ENCODE data around the gene TTC32.
"Not testable (repeated sequence)": the region's sequence is repeated elsewhere in the genome, so short reads cannot be mapped to it uniquely, and the experiment has no call there.

The TTC32 gene

DNA sequence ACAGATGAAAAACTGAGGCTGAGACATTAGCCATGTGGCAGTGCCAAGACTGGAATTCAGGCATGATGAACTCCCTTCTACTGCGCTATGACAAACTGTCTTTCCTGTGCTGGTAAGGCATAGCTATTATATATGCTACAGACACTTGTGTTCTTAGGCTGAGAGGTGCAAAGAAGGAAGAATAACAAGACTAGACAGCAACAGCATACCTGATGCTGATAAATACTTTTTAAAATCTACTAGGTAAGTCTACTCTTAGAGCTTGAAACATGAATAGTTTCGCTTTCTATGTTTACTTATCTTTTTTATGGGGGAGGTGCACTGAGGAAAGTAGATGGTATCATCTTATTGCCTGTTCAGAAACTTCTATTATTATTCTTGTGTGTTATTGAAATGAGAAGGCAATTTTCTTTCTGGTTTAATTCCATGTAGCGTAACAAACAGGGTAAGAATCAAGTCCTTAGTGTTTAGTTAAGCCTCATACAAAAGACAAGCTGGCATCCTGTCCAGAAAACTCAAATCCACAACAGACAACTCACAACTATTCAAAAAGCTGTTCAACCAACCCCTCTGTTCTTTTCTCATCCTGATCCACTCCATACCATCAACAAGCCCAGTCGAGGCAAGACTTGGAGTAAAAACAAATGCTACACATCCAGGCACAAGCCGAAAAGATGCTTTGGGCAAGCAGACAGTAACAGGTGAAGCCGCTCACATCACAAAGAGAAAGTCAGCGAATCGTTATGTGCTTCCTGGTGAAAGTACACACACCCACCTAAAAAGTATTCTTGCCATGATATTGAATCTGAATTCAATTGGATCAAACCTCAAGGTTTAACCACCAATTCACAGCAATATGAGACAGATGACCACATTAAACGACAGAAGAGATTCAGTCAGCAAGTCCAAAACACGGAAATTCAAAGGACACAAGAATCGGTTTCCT is 1.5 kb downstream of the TTC32 start:
- DNase-seq (ENCODE audit: low read depth, low spot score) = no peak

DNA sequence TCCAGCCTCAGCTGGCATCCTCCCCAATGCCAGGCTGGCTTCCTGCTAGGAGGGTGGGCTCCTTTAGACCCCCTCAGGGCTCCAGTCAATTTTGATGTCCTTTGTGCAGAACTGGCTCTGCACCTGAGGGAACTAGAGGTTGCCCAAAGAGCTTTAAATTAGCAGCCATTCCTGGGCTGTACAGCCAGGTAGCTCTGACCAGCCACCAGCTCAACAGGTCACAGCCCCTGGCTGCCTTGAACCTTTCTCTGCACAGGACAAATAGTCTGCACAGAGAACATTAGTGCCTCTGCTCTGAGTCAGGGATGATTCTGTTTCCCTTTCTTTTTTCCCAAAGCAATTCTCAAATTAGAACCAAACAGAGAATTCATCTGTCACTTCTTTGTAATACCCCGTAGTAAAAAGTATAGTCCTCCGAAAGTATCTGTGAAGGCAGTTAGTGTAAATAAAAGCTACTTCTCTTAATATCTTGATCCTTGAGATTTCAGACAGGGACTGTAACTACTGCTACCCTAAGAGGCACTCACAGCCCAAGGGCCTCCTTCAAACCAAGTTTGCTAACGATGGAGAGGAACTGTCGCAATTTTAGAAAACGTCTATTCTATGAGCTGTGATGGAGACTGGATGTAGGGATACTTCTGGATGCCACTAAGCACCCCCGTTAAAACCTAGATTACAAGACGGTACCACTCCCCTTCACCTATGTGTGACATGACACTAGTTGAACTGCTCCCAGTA is 3.0 kb downstream of the TTC32 start:
- no peak for DNase-seq (ENCODE audit: low read depth, low spot score)

DNA sequence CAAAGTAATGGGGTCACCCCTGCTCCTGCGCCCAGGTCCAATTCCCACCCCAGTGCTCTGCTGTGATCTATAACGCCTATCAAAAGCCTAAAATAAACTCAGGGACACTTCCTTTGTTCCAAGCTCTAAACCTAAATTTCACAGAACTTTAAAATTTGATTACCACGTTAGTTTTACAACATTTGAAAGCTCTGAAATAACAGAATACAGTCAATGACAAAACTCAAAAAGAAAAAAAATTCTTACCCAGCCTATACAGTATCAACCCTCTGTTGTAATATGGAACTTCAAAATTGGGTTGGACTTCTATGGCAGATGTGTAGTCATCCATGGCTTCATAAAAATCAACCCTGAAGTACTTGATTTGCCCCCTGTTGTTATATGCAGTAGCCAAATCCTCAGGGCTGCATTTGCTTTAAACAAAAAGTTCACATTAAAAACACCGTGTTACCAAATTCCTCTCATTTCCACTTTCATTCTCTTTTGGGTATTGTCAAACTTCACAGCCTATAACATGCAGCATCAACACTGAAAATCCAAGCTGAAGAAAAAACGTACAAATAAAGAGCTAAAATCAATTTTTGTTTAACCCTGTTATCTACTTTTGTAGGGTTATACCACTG is 4.0 kb downstream of the TTC32 start:
- no peak for DNase-seq (ENCODE audit: low read depth, low spot score)

DNA sequence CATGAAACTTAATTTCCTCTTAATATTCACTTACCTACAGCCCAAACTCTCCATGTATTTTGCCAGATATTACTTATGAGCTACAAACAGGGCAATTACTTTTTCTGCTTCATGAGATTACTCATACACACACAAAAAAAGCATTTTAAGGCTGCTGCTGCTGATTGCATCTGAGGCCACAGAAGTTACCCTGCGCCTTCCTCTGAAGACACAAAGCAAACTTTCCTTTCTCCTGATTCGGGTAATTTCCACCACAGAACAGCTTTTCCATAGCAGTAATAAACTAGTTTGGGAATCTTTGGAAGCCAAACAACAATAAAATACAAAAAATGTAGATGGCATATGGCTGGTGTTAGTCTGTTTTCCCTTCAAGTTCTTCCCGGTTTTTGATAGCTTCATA is 6.2 kb downstream of the TTC32 start:
- no peak for DNase-seq (ENCODE audit: low read depth, low spot score)

DNA sequence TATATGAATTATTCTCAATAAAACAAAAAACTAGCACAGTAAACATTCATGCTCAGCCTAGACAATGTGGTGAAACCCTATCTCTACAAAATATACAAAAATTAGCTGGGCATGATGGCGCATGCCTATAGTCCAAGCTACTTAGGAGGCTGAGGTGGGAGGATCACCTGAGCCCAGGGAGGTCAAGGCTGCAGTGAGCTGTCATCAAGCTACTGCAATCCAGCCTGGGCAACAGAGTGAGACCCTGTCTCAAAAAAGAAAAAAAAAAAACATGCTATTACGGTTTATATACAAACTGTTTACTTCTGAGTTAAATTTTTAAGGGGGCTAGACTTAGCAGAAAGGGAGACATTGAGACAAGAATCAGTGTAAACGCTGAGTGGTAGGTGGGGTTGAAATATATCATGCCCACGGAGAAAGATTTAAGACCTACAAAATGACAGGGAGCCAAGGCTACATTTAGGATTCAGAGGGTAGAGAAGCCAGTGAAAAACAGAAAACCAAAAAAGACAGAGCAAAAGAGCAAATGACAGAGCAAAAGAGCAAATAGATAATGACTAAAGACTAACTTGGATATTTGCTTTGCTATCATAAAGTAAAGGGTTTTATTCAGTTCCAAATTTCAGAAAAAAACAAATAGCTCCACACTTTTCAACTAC is 7.5 kb downstream of the TTC32 start:
- no peak for DNase-seq (ENCODE audit: low read depth, low spot score)

DNA sequence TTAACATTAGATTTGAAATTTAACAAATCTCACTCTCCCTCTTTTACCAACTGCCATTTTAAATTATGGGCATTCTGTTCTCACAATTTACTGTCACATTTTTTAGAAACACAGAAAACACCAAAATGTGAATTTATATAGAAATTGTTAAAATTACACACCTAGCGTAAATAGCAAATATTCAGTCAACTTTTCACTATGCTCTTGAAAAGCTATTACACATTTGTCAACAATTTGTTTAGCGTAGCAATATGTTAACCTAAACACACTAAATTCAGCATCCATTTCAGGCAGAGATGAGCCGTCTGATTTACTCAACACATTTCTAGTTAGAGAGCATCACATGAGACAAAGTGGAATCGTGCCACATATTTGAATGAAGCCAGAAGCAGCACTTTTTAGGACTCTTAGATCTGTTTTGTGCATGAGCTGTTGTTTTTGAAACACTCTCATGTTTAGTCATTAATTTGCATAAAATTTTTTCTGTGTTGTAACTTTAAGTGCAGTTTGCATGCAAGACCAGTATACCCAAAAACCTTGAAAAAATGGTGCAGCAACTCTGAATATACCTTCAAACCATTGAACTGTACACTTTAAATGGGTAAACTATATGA is 8.2 kb downstream of the TTC32 start:
- DNase-seq (ENCODE audit: low read depth, low spot score) = no peak

DNA sequence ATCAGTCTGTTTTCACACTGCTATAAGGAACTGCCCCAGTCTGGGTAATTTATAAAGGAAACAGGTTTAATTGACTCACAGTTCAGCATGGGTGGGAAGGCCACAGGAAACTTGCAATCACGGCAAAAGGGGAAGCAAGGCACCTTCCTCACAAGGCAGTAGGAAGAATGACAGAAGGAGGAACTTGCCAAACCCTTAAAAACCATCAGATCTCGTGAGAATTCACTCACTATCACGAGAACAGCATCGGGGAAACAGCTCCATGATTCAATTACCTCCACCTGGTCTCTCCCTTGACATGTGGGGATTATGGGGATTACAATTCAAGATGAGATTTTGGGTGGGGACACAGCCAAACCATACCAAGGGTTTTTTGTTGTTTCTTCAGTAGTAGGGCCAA is 9.8 kb downstream of the TTC32 start:
- DNase-seq (ENCODE audit: low read depth, low spot score) = not testable (repeated sequence)

DNA sequence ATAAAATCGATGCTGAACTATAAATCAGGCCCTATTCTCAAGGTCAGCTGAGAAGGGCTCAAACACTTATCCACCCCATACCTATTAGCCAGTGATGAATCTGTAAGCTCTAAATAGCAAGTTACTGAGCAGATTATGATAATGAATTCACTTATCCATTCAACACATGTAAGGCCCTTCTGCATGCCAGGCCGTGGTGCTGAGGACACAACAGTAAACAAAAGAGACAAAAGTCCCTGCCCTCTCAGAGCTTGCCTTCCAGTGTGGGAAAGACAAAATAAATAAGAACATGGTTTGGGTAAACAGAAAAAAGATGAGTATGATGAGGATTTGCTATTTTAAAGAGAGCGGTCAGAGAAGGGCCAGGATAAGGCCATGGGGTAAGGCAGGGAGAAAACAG is 11.7 kb downstream of the TTC32 start:
- DNase-seq (ENCODE audit: low read depth, low spot score) = no peak

DNA sequence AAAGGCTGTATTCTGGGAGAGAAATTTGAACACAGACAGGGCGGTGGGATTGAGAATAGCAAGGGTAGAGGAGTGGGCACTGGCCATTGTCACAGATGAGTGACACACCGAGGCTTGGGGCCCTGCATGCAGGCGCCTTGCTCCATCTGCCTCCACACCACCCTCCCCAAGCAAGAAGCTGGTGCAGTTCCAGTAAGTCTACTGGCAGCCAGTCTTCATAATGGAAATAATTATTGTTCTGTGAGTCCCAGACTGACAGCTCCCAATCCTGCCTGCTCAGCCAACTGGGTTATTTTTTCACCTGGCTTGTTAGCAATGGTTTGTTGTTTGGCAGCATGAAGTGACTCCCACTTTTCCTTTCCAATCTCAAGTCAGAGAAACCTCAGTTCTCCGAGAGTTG is 13.0 kb downstream of the TTC32 start:
- DNase-seq (ENCODE audit: low read depth, low spot score) = no peak

DNA sequence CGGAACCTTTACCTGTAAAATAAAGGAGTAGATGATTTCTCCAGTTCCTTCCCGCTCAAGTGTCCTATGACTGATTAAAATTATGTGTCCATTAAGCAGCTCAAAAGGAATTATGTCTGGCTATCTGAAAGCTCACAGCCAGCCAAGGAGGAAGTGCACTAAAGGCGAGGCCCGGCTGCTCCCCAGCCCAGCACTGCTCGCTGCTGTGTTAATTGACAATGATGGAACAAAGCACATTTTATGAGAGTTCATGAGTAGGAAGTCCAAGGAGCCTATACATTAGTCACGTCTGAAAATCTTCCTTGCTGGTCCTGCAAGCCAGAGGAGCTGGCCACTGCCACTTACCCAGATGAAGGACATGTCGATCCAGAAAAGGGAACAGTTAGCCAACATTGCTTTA is 14.3 kb downstream of the TTC32 start:
- DNase-seq (ENCODE audit: low read depth, low spot score) = no peak

DNA sequence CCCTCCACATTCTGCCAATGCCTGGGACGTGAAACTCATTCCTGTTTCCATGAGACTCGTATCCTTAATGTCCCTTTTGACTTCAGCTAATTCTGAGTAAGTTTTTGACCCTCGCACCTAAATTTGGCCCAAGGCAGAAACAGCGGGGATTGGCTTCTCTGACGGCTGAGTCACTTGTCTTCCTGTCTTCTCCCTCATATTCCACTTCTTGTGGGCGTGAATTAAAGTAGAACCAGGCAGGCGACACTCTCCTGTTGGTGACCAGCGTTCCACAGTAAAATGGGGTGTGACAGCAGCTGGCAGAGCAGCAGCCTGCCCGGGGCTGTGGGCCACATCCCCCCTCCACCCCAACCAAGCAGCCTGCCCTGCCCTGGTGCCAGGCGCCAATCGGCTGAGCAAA is 15.5 kb downstream of the TTC32 start:
- no peak for DNase-seq (ENCODE audit: low read depth, low spot score)

DNA sequence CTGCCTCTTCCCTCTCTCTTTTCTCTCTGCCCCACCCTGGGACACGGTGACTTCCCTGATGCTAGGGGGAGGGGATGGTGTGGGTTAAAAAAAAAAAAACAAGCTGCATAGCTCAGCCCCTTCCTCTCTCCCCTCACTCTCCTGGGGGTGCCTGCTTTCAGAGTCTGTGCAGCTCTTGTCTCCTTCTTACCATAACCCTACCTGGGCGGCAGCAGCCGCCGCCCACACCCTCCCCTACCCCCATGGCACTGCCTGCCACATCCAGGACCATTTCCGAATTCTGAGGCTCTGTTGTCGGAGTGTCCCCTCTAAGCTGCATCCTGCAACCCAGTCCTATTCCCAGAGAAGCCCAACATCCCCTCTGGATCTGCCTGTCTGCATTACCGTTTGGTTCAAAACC is 16.0 kb downstream of the TTC32 start:
- DNase-seq (ENCODE audit: low read depth, low spot score) = no peak

DNA sequence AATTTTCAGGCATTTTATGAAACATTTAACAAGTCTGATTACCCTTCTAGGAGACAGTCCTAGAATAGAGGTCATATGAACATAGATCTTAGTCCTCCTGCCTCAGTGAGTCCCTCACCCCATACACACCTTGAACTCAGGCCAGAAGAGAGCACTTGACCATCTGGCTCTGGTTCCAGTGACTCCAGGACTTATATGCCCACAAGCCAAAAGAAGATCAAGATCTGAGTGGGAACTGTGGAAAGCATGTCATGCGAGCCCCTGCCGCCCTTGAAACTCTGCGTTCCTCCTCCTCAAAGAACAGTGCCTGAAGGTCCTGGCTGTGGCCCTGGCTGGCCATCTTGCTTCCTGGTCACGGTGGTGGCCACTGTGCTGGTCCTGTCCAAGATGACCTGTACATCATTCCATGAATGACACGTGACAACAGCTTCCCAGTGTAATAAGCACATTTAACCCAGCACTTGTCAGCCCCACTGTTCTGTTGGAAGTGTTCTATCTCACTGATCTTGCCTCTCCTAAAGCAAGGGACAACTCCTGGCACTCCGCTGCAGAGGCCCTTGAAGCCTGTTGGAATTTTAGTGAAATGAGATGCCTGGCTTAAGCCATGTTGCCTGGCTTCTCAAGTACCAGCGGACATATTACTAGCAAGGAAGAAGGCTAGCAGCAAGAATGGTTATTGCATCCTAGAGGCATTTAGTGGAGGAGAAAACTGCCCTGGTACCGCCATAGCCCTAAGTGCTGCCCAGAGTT is 17.6 kb downstream of the TTC32 start:
- no peak for DNase-seq (ENCODE audit: low read depth, low spot score)

DNA sequence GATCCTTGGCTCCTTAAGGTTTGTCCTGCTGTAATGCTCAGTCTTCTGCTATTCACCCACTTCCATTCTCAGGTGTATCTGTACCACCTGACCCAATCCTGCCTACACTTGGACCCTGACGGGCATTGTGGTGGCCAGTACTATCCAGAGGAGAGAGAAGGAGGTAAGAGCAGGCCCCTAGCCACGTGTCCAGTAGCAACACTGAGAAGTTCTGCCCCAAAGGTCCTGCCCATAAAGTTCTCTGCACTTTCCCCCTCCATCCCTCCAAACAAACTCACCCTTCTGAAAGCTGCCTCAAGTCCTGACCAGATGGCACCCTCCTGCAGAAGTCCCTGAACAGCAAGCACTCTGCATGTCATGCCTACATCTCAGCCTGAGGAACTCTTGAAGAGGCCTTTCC is 18.3 kb downstream of the TTC32 start:
- DNase-seq (ENCODE audit: low read depth, low spot score) = no peak

DNA sequence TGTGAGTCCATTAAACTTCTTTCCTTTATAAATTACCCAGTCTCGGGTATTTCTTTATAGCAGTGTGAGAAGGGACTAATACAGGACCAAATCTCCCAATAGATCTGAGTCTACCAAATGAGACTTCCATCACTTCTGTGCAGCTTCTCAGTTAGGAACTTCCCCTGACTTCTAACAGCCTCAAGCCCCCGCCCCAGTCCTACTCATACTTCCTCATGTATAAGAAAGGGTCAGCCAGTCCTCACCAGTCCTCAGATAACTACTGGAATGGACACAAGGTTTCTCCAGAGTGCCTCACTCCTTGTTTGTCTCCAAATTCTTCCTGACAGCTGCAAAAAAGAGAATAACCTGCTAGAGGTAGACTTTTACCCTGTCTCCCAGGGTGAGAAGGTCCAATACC is 19.5 kb downstream of the TTC32 start:
- DNase-seq (ENCODE audit: low read depth, low spot score) = no peak

DNA sequence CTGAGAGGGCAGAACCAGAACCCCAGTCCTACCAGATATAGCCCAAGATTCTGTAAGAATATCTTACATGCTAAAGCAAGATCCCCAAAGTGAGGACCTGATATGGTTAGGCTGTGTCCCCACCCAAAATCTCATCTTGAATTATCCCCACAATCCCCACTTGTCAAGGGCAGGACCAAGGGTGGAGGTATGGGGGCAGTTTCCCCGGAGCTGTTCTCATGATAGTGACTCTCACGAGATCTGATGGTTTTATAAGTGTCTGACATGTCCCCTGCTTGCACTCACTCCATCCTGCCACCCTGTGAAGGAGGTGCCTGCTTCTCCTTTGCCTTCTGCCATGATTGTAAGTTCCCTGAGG is 19.9 kb downstream of the TTC32 start:
- no peak for DNase-seq (ENCODE audit: low read depth, low spot score)

DNA sequence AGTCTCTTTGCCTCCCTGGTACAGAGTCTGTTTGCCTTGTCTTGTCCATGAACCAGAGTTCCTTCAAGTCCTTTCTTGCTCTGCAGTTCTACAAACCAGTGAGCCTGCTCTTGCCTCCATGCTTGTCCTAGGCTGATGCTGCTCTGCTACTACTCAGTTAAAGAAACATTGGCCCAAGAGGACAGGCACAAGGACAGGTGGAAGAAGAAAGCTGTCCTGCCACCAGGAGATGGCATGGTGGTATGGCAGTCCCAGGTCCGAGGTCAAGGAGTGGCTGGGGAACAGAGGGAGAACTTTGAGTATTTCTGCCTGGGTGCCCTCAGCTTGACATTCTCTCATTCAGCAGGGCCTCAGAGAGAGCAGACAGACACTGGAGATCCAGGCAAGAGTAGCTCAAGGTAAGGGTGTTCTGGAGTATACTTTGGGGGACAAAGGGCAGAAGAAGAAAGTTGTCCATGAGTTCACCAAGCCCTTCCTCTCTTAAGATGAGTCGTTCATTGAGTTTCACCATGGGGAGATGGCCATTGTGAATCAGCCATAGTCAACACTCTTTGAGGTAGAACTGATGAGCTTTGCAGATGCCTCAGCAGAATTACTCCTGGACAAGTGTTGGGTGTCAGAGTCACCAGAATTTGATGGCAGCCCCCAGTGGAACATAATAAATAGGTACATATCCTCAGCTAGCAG is 20.4 kb downstream of the TTC32 start:
- no peak for DNase-seq (ENCODE audit: low read depth, low spot score)

DNA sequence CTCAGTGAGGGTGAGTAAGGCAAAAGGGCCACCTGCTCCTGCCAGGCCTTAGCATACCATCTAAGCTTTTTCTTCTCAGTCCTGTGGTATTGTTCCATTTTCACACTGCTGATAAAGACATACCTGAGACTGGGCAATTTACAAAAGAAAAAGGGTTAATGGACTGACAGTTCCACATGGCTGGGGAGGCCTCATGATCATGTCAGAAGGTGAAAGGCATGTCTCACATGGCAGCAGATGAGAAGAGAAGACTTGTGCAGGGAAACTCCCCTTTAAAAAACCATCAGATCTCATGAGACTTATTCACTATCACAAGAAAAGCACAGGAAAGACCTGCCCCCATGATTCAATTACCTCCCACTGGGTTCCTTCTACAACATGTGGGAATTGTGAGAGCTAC is 21.6 kb downstream of the TTC32 start:
- DNase-seq (ENCODE audit: low read depth, low spot score) = not testable (repeated sequence)

DNA sequence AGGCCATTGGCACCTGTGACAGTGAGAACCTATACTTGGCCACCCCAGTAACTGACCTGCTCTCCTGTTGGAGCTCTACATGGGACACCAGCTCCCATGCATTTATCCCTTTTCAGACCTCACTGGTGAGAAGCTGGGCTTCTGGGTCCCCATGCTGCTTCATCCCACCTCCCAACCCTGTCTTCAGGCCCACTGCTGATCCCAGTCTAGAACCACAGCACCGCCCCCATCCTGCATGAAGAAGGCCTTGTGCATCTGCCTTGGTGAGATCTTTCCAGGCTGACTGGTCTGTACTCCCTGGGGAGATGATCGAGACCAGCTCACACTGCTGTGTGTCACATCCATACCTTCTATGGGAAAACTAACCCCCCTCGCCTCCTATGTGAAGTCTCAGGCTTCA is 22.7 kb downstream of the TTC32 start:
- no peak for DNase-seq (ENCODE audit: low read depth, low spot score)

DNA sequence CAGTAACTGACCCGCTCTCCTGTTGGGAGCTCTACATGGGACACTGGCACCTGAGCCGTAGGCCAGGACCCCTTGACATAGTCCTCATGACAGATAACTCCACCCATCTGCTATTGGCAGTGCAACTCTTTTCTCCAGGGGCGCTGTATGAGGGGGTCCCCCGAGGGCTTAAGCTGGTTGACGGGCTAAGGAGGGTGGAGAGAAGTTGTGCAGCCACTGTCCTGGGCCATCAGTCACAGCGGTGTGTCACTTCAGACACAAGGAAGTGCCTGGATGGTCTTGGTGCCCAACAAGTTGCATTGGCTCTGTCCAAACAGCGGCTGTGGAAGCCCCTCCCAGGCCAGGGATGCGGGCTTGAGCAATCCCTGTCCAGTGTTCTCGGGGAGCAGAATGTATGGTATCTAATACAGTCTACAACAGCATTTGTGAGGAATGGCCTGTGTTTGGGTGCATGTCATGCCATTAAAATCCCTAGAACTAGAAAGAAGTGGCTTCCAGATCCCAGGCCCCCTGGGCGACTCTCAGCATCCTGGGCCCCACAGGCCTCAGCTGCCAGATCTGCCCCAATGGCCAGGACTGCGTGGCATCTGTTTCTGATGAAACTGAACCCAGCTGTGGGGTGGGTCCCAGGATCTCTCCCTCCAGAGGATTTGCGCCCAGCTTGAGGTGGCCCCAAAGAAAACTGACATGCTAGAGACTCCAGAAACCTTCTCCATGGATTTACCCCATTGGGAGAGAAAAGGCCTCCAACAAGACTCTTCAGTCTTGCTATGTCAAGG is 23.3 kb downstream of the TTC32 start:
- no peak for DNase-seq (ENCODE audit: low read depth, low spot score)

All from iPS DF 19.7 (cell line).